NCI-H2107 (cell line): Measurements from ENCODE around the gene B3GNT9.
A peak's percentile ranks its signal among the peaks of the same experiment; 100 is the strongest.

Experiments used
- DNase-seq: peaks from one replicate; lab custom pipeline; 2025; lab: John Stamatoyannopoulos, UW

B3GNT9 gene

GRCh38 chr16:67150833-67151396, at the start of gene B3GNT9:
B3GNT9 (minus strand) TSS chr16:67150998; CDS start chr16:67150485, 513 bp downstream.
- no peak for DNase-seq

DNA sequence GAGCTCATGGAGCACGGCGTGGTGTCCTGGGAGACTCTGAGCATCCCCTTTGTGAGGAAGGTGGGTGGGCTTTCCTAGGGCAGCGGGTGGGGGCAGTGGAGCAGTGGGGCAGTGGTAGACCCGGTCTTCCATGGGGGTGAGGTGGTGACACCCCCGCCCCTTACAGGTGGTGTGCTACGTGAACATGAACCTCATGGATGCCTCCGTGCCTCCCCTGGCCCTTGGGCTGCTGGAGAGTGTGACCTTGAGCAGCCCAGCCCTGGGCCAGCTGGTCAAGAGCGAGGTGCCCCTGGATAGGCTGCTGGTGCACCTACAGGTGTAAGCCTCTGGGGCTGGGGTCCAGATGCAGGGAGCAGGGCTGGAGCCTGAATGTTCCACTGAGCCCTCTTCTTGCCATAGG, 49.7 kb upstream of the B3GNT9 start:
- no peak for DNase-seq

DNA sequence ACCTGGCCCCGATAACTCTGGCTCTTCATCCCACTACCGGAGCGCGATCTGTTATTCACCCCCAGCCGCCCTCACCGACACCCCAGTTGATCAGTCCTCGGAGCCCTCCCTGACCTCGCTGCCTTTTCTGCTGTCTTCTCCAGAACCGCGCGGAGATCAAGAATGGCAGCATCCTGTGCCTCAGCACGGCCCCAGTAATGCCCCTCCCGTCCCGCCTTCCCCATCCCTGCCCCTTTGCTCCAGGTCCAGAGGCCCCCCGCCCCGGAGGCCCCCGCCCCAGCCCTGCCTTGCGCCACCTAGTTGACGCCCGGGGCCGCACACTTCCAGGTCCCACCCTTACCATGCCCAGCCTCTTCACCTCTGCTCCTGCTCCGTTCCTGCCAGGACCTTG, 49.0 kb upstream of the B3GNT9 start:
- no peak for DNase-seq

- DNase-seq = no peak
Observed at GRCh38 chr16:67199011-67199807, 48.4 kb upstream of the B3GNT9 start, which contains the start of gene ELMO3. ELMO3 (plus strand) TSS chr16:67199131; CDS start chr16:67199327, 196 bp downstream.

- no peak for DNase-seq
Observed at GRCh38 chr16:67198238-67198734, 47.5 kb upstream of the B3GNT9 start.

DNA sequence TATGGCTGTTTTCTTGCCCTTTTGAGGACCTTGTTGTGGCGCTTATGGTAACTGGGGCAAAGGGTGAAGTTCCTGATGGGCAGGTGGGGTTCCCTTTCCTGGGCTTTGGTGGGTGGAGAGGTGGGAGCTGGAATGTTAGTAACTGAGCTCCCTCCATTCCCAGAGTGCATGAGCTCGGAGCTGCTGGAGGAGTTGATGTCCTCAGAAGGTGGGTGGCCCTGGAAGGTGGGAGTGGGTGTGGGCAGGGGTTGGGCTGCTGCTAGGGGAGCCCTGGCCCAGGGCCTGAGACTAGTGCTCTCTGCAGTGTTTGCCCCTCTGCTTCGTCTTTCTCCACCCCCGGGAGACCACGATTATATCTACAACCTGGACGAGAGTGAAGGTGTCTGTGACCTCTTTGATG, 46.9 kb upstream of the B3GNT9 start:
- DNase-seq = no peak

DNA sequence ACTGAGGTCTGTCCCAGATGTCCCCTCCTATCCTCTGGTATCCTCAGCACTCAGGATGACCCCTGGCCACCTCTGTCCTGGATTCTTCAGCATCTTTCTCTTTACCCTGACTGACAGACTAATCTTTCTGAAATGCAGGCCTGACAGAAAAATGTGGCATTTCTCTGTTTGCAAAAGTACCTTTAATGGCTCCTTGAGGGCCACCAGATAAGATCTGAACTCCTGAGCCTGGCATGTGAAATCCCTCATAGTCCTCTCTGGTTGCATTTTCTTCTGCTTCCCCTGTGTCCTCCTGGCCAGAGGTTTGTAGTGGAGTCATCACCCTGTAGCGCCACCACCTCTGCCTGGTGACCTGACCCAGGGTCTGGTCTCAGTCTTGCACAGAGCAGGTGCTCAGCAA, 46.1 kb upstream of the B3GNT9 start:
- DNase-seq = no peak

GRCh38 chr16:67195676-67196075, 44.9 kb upstream of the B3GNT9 start:
- no peak for DNase-seq

DNA sequence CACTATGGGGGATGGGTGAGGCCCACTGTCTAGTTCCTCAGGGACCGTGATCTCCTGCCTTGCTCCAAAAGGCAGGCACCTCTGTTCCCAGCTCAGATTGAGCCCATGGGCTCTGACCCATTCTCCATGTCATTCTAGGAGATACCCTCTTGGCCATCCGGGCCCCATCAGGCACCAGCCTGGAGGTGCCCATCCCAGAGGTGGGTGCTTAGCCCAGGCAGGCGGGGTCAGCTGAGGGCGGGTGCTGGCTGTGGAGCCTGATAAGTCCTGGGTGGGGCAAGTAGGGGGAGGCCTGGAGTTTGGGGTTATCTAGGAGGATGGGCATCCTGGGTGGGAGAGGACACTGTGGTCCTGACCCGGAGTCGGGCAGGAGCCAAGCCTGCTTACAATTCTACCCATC, 43.5 kb upstream of the B3GNT9 start:
- DNase-seq = no peak

GRCh38 chr16:67193536-67193935, 42.7 kb upstream of the B3GNT9 start:
- no peak for DNase-seq

DNA sequence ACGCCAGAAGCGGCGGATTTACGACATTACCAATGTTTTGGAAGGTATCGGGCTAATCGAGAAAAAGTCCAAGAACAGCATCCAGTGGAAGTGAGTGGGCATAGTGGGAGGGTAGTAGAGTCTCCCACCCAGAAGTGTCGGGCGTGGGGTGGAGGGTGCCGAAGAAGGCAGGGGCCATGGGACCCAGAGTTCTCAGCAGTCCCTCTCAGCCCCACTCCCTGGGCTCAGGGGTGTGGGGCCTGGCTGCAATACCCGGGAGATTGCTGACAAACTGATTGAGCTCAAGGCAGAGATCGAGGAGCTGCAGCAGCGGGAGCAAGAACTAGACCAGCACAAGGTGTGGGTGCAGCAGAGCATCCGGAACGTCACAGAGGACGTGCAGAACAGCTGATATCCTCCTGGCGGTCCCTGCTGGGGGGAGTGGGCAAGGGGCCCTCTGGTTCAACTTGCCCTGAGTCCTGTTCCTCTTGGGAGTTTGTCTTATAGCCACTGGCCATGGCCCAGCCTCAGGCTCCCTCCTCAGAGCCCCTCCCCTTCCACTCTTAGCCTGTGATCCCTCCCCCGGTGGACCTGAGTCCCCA, 42.1 kb upstream of the B3GNT9 start:
- no peak for DNase-seq

GRCh38 chr16:67191995-67192681, 41.3 kb upstream of the B3GNT9 start, which contains the start of gene E2F4:
E2F4 (plus strand) TSS chr16:67192155; CDS start chr16:67192228, 73 bp downstream.
- DNase-seq = peak; percentile 87

DNA sequence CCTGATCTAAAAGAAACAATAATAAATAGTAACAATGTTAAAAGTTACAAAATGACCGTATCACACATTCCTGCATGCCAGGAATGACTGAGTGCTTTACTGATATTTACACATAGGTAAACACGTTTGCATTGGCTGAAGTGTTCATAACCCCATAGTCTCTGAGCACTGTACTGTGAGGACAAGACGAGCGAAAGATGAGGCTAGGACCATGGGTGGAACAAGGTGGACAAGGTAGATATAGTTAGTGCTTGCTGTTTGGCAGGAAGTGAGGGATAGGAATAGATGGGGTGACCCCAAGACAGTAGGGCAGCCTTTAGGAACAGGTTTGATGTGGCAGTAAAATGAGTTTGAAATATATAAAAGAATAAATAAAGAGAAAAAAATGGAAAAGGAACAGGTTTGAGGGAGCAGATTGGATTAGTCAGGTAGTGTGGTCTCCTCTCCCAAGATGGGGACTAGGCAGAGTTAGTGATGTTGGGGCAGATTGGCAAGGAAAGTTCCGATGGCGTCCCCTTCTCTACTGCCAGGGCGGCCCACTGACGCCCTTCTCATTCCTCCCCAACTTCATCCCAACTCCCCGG, 40.7 kb upstream of the B3GNT9 start:
- DNase-seq = no peak

DNA sequence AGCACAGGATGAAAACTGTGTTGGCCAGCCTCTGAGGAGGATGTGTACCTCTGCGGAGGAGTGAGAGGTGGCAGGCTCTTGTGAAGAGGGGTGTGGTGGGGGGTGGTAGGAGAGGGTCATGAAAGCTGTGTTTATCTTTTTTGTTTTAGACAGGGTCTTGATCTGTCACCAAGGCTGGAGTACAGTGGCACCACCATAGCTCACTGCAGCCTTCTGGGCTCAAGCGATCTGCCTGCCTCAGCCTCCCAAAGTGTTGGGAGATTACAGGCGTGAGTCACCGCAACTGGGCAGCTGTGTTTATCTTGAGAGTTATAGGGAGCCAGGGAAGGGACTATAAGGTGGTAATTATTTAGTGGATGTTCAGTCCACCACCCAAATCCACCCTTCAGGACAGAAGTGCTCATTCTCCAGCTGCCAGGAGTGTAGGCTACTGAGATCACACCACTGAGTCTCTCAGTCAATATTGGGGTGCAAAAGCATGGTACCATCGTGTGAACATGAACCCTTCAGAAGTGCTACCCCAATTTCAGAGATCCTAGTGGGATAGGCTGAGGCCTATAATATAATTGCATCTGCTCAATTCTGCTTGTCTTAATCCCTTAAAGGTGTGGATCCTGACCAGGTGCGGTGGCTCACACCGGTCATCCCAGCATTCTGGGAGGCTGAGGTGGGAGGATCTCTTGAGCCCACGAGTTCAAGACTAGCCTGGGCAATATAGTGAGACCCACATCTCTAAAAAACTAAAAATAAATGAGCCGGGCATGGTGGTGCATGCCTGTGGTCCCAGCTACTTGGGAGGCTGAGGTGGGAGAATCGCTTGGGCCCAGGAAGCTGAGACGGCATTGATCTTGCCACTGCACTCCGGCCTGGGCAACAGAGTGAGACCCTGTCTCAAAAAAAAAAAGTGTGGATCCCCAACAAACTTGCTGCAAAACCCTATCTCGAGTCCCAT, 39.9 kb upstream of the B3GNT9 start:
- DNase-seq = no peak

GRCh38 chr16:67190041-67190440, 39.2 kb upstream of the B3GNT9 start, which contains the start of gene EXOC3L1:
EXOC3L1 (minus strand) TSS chr16:67190136; CDS start chr16:67189676, 460 bp downstream.
- DNase-seq = no peak

DNA sequence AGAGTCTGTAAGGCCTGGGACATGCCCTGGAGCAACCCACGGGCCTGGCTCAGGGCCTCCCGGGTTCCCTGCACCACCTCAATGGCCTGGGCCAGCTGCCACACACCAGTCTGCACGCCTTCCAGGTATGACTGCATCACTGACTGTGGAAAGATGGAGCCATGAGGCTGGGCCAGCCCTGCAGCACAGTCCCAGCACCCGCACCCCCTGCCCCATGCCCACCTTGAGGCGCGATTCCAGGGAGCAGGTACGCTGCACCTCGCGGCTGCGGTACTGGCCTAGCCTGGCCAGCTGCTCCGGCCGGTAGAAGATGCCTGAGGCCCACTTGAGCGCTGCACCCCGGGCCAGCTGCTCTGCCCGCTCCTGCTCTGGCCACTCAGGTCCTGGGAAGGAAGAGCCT, 38.0 kb upstream of the B3GNT9 start:
- no peak for DNase-seq

DNA sequence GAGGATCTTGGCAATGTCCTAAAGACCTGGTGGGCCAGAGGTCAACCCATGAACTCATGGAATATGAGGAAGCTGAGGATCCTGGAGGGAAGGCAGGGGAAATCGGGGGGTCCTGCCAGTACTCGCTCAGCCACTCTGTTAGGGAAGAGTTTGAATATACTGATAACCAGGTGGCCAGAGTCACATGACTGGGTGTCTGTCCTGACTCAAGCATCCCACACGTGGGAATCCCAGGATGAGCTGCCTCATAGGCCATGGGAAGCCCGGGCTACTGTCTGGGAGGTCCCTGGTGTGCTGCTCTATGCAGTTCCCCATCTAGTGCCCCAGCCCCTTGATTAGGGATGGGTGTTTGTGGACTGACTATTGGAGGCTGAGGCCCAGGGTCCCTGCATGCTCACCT, 37.5 kb upstream of the B3GNT9 start:
- DNase-seq = no peak

DNA sequence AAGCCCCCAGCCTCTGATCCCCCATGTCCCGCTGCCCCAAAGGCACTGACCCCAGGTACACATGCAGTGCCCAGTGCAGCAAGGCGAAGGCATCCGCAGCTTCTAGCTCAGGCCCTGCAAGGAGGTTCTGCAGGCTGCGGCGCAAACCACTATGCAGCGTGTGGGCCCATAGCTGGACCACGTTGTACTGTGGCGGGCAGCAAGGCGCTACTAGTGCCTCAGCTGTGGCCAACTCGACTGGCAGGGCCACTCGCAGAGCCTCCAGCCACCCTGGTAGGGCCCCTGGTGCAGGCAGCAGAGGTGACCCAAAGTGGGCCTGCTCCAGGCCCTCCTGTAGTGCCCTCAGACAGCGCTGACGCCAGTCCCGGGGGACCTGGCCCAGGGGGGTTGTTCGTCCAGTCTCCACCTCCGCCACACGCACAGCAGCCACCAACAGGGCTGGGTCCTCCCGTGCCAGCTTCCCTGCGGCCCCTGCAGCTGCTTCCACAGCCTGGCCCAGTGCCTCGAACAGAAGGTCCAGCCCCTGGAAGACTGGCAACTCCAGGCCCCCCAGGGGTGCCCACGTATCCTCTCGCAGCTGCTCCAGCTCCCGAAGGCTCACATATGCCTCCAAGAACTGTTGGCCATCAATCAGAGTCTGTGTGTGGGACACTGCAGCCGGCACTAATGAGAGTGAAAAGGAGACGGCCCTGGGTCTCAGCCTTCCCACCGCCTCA, 36.5 kb upstream of the B3GNT9 start:
- DNase-seq = no peak

GRCh38 chr16:67186550-67186950, 35.8 kb upstream of the B3GNT9 start:
- no peak for DNase-seq

- no peak for DNase-seq
Observed at GRCh38 chr16:67185651-67186134, 34.9 kb upstream of the B3GNT9 start.
